ENCODE measurements around the gene CUEDC1. TPM values are rescaled to one million over a fixed set of nuclear protein-coding genes. Genes with fewer than 3 reads are reported as not detected.

Gene CUEDC1
- total RNA-seq, 1 experiment from 2014 or later = 53.5 TPM

DNA sequence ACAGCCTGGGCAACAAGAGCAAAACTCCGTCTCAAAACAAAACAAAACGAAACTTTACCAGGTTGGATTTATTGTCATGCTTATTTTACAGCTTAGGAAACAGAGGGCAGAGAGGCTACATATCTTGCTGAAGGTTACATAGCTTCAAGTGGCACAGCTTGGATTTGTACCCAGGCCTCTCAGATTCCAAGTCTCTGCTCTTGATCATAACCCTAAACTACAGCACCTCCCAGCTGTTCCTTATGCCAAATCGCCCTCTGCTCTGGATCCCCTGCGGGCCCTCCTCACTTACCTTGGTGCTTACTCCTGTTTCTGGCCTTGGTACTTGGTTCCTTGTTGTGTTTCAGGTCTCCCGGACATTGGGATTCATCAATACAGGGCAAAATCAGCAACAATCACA lies 11.7 kb upstream of the CUEDC1 start:
- peaks cover 16% of the 10 kb centered on the region for H3K4me1 ChIP-seq (ENCODE audit: insufficient read depth, low read length, poor library complexity, severe bottlenecking)
- CTCF ChIA-PET = no interaction called here
- H3K9me3 ChIP-seq (ENCODE audit: low read depth, low read length, poor library complexity, severe bottlenecking) = no peaks in the 10 kb centered on the region
- TF ChIP-seq CTCF (conservative IDR thresholded peaks at IDR 0.05; ENCODE audit: low read depth, low read length) (no peak), EZH2 (IDR thresholded peaks at IDR 0.05; ENCODE audit: borderline replicate concordance, low read depth, low read length, poor library complexity, severe bottlenecking) (no peak)
- no peaks in the 10 kb centered on the region for H3K27me3 ChIP-seq (replicated peaks; ENCODE audit: insufficient read depth, low read depth, low read length, poor library complexity)
- BruUV-seq (replicated peaks) = no TSS peak
- no peak overlapping the region for H3K27ac ChIP-seq (ENCODE audit: low read depth, low read length, poor library complexity, severe bottlenecking)
- no peak overlapping the region for H3K4me3 ChIP-seq (ENCODE audit: low read depth, low read length, poor library complexity, severe bottlenecking)
- DNase-seq (ENCODE audit: low spot score) = no peak
- no peaks in the 10 kb centered on the region for H3K36me3 ChIP-seq (ENCODE audit: insufficient read depth, low read length, poor library complexity, severe bottlenecking)
- POLR2A ChIA-PET (ENCODE audit: low non-redundant PET) = no interaction called here
- intact Hi-C loops (cut with micrococcal nuclease; ENCODE audit: unreplicated experiment) = no loop called here

DNA sequence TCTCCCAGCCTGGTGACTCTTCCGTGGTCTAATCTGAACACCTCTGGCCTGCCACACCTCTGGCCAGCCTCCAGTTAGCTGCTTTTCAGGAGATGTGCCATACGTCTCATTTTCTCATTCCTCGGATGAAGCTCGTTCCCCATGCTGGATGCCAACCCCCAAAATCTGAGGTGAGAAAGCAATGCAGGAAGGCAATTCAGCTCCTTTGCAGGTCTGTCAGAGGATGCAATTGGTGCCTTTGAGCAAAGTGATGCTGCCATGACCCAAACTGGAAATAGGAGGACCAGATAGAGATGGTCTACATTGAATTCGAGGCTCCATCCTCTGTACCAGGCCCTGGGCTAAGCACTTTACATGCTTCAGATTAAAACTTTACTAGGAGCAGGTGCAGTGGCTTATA lies 11.0 kb upstream of the CUEDC1 start:
- intact Hi-C loops (cut with micrococcal nuclease; ENCODE audit: unreplicated experiment) = no loop called here
- CTCF ChIA-PET = no interaction called here
- POLR2A ChIA-PET (ENCODE audit: low non-redundant PET) = no interaction called here
- Histone ChIP-seq H3K4me3 (ENCODE audit: low read depth, low read length, poor library complexity, severe bottlenecking) (no peak overlapping the region), H3K4me1 (ENCODE audit: insufficient read depth, low read length, poor library complexity, severe bottlenecking) (peaks cover 10% of the 10 kb centered on the region), H3K27me3 (replicated peaks; ENCODE audit: insufficient read depth, low read depth, low read length, poor library complexity) (no peaks in the 10 kb centered on the region), H3K36me3 (ENCODE audit: insufficient read depth, low read length, poor library complexity, severe bottlenecking) (no peaks in the 10 kb centered on the region), H3K9me3 (ENCODE audit: low read depth, low read length, poor library complexity, severe bottlenecking) (no peaks in the 10 kb centered on the region), H3K27ac (ENCODE audit: low read depth, low read length, poor library complexity, severe bottlenecking) (no peak overlapping the region)
- no peak for DNase-seq (ENCODE audit: low spot score)
- BruUV-seq (replicated peaks) = no TSS peak
- TF ChIP-seq CTCF (conservative IDR thresholded peaks at IDR 0.05; ENCODE audit: low read depth, low read length) (no peak), EZH2 (IDR thresholded peaks at IDR 0.05; ENCODE audit: borderline replicate concordance, low read depth, low read length, poor library complexity, severe bottlenecking) (no peak)

GRCh38 chr17:57965521-57966160 lies 10.4 kb upstream of the CUEDC1 start:
- Histone ChIP-seq H3K4me1 (ENCODE audit: insufficient read depth, low read length, poor library complexity, severe bottlenecking) (peaks cover 4% of the 10 kb centered on the region), H3K36me3 (ENCODE audit: insufficient read depth, low read length, poor library complexity, severe bottlenecking) (no peaks in the 10 kb centered on the region), H3K4me3 (ENCODE audit: low read depth, low read length, poor library complexity, severe bottlenecking) (no peak overlapping the region), H3K9me3 (ENCODE audit: low read depth, low read length, poor library complexity, severe bottlenecking) (no peaks in the 10 kb centered on the region), H3K27ac (ENCODE audit: low read depth, low read length, poor library complexity, severe bottlenecking) (no peak overlapping the region), H3K27me3 (replicated peaks; ENCODE audit: insufficient read depth, low read depth, low read length, poor library complexity) (no peaks in the 10 kb centered on the region)
- TF ChIP-seq CTCF (conservative IDR thresholded peaks at IDR 0.05; ENCODE audit: low read depth, low read length) = no peak
- no peak for TF ChIP-seq EZH2 (IDR thresholded peaks at IDR 0.05; ENCODE audit: borderline replicate concordance, low read depth, low read length, poor library complexity, severe bottlenecking)
- no peak for DNase-seq (ENCODE audit: low spot score)
- intact Hi-C loops (cut with micrococcal nuclease; ENCODE audit: unreplicated experiment) = no loop called here
- BruUV-seq (replicated peaks) = no TSS peak
- POLR2A ChIA-PET (ENCODE audit: low non-redundant PET) = no interaction called here
- CTCF ChIA-PET = no interaction called here
